Medulla oblongata (tissue), 1 donor: ENCODE results near the gene RBBP8NL.

Source experiments
- DNase-seq: peaks from one replicate; pipeline ENCODE4 v3.0.0-alpha.2; 2015; ENCODE audit errors: extremely low spot score

Gene RBBP8NL

GRCh38 chr20:62363920-62364851, 63.2 kb downstream of the RBBP8NL start:
- DNase-seq: no peak

GRCh38 chr20:62362991-62363919, 64.1 kb downstream of the RBBP8NL start:
- DNase-seq: peak; percentile 30

GRCh38 chr20:62362590-62362940, 64.8 kb downstream of the RBBP8NL start:
- DNase-seq: no peak

GRCh38 chr20:62361799-62362589, 65.3 kb downstream of the RBBP8NL start:
- DNase-seq: no peak

- no peak for DNase-seq
Observed at GRCh38 chr20:62360854-62361798, 66.2 kb downstream of the RBBP8NL start.
